WI38 (cell line): ENCODE measurements around the gene SCAMP5.
A peak's percentile ranks its signal among the peaks of the same experiment; 100 is the strongest.

Experiments
- H3K4me3 ChIP-seq: 2 replicates; pipeline ENCODE4 v1.5.1; 2011; ENCODE audit warnings: low read depth, mild to moderate bottlenecking, control low read depth, low read length
- TF ChIP-seq, protein P1 (sequence below): IDR thresholded peaks from 2 replicates; pipeline ENCODE4 v1.5.1; 2012; ENCODE audit warnings: low read depth, mild to moderate bottlenecking, control low read depth, low read length

SCAMP5 gene

DNA sequence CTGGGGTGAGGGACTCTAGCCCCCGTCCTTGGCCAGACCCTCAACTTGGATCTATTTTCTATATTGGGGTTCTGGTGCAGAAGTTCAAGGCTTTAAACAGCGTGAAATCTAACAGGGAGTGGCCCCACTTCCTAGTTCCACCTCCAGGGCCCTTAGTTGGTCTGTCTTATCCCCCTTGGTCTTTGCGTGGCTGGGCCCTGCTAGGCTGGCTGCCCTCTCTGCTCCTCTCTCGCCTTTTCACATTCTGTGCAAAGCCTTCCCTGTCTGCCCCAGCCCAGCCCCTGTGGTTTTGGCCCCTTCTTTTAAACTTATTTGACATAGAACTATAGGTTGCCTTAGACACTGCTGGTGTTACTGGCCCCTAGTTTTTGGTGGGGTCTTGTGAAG lies 33.6 kb downstream of the SCAMP5 start:
- TF ChIP-seq, protein P1, sequence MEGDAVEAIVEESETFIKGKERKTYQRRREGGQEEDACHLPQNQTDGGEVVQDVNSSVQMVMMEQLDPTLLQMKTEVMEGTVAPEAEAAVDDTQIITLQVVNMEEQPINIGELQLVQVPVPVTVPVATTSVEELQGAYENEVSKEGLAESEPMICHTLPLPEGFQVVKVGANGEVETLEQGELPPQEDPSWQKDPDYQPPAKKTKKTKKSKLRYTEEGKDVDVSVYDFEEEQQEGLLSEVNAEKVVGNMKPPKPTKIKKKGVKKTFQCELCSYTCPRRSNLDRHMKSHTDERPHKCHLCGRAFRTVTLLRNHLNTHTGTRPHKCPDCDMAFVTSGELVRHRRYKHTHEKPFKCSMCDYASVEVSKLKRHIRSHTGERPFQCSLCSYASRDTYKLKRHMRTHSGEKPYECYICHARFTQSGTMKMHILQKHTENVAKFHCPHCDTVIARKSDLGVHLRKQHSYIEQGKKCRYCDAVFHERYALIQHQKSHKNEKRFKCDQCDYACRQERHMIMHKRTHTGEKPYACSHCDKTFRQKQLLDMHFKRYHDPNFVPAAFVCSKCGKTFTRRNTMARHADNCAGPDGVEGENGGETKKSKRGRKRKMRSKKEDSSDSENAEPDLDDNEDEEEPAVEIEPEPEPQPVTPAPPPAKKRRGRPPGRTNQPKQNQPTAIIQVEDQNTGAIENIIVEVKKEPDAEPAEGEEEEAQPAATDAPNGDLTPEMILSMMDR = no peak
- no peak overlapping the region for H3K4me3 ChIP-seq

DNA sequence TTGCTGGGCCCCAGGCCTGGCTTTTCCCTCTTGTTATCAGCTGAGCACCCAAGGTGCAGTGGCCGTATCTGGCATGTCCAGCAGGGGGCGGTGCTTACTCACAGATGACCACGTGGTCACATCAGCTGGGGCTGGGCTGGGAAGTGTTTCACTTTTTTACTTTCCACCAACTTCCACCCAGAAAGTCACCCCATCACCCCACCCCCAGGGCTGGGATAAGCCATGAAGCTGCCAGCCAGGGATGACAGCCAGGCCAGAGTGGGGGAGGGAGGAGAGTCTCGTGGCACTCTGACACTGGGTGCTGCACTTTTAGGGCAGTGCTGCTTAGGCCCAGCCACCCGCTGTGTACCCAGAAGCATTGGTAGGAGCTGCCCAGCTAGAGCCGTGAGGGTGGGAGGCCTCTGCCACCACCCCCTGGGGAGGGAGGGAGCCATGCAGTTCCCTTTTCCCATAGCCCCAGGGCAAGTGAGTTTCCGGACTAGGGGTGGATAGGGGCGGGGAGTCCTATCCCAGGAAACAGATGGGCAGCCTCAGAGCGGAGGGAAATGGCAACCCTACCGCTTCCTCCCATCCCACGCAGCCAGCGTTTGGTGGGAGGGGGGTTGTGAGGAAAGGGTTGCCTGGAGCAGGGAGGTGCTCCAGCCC lies 34.1 kb downstream of the SCAMP5 start:
- TF ChIP-seq, protein P1 = peak; percentile 72
- H3K4me3 ChIP-seq = no peak overlapping the region

DNA sequence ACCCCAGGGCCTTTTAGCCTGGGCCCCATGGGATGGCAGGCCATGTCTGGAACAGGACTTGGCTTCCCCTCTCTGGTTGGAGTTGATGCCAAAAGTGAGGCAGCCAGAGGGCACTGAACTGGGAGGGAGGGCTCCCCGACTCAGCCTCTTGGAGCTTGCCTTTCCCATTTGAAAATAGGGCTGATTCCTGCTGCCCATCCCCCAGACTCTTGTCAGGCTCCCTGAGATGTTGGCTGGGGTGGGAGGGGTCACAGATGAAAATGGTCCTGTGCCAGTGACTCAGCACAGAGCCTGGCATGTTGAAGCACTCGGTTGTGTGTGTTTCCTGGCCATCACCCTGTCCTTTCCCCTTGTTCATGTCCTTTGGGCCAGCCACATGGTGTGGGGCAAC lies 34.7 kb downstream of the SCAMP5 start:
- TF ChIP-seq, protein P1 = no peak
- H3K4me3 ChIP-seq = no peak overlapping the region

DNA sequence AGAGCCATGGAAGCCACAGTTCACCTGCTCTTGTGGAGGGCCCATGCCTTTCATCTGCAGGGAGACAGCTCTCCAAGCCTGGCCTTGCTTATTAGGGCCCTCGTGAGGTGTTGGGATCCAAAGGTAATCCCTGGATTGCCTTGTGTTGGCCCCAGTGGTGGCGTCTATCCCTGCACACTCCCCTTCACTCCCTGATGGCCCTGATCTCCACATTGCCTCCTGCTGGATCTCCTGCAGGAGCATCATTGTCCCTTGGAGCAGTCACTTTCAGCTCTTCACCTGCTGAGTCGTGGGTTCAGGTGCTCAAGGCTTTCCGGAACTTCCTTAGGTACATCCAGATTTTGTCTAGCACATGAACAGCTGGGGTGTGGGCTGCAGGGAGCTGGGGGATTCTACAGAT lies 35.1 kb downstream of the SCAMP5 start:
- H3K4me3 ChIP-seq = no peak overlapping the region
- TF ChIP-seq, protein P1 = no peak

DNA sequence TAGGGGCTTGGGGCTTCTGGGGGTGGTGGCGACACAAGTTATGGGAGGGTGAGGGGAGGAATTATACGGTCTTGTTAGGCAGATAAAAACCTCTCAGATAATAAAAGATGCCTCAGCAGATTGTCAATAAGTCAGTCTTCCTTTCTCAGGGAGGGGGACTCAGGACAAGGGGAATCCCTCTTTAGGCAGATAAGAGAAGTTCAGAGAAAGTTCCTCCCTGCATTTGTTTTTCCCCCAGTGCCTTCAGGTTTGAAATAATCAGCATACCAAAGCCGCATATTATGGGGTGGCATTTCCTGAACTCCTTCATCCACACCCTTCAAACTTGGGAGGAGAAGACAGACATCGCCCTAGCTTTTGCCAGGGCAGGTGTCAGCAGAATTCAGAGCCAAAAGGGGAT lies 36.5 kb downstream of the SCAMP5 start:
- H3K4me3 ChIP-seq = no peak overlapping the region
- TF ChIP-seq, protein P1 = no peak

DNA sequence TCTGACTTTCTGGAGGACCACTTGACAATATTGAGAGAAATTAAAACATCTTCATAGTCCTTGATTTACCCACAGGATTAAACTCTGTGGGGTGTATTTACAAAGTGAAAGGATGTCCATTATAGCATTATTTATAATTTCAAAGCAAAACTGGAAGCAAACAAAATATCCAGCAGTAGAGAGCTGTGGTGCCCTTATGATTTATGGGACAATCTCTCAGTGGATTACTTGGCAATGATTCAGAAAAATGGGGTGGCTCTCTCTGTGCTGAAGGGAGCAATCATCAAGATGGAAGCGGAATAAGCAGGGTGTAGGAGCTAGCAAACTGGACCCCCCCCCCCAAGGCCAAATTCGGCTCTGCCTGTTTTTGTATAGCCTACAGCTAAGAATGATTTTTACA lies 37.0 kb downstream of the SCAMP5 start:
- no peak overlapping the region for H3K4me3 ChIP-seq
- TF ChIP-seq, protein P1 = no peak

DNA sequence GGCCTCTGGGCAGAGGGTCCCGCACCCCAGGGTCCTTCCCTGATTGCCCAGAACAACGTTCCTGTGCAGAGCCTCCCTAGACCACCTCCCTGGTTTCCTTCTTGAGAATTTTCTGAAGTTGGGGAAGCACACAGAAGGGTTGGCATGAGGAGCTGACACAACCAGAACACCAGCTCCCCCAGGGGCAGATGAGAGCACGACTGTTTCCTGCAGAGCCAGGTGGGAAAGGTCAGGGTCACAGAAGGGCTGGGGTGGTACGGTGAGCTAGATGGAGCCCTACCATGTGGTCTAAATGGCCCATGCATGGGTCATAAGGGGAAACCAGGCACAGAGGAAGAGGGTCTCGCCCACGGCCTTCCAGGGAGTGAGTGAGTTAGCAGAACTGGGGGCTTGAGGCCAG lies 38.4 kb downstream of the SCAMP5 start:
- no peak overlapping the region for H3K4me3 ChIP-seq
- TF ChIP-seq, protein P1 = no peak
